GM23338 (cell line): Measurements from ENCODE around the gene PTP4A2. TPM values are rescaled to one million over a fixed set of nuclear protein-coding genes. Genes with fewer than 3 reads are reported as not detected.
A peak's percentile ranks its signal among the peaks of the same experiment; 100 is the strongest.

Source experiments
- ATAC-seq: fragments of 200-7000 bp; cut with Tn5 transposase; 3 replicates; pipeline ENCODE4 v1.9.1; 2020
- DNase-seq: peaks from one replicate; pipeline ENCODE4 v3.0.0-alpha.2; 2015; ENCODE audit warnings: low spot score
- H2AFZ ChIP-seq: fragments of 200-600 bp; sonication (generic); 2 replicates; pipeline ENCODE4 v1.8.0; 2016; ENCODE audit warnings: antibody characterized with exemption, mild to moderate bottlenecking, moderate library complexity
- H3F3A ChIP-seq: fragments of 200-600 bp; sonication (generic); replicated peaks from 2 replicates; pipeline ENCODE4 v1.8.0; 2017; ENCODE audit warnings: antibody characterized with exemption, mixed run types, low read depth
- H3K27ac ChIP-seq: fragments of 200-600 bp; sonication (generic); 2 replicates; pipeline ENCODE4 v1.6.1; 2016; ENCODE audit warnings: low read depth
- H3K27me3 ChIP-seq: fragments of 200-600 bp; sonication (generic); 2 replicates; pipeline ENCODE4 v1.8.0; 2016; ENCODE audit warnings: mild to moderate bottlenecking, mixed run types, moderate library complexity; ENCODE audit not compliant: insufficient read depth
- H3K36me3 ChIP-seq: fragments of 200-600 bp; sonication (generic); 2 replicates; pipeline ENCODE4 v1.8.0; 2016; ENCODE audit warnings: mild to moderate bottlenecking; ENCODE audit not compliant: insufficient read depth
- H3K4me1 ChIP-seq: fragments of 200-600 bp; sonication (generic); 2 replicates; pipeline ENCODE4 v1.8.0; 2016; ENCODE audit warnings: mild to moderate bottlenecking, moderate library complexity; ENCODE audit not compliant: insufficient read depth
- H3K4me2 ChIP-seq: fragments of 200-600 bp; sonication (generic); 2 replicates; pipeline ENCODE4 v1.7.1; 2017; ENCODE audit warnings: mixed run types
- H3K4me3 ChIP-seq: fragments of 200-600 bp; sonication (generic); 2 replicates; pipeline ENCODE4 v1.6.1; 2016; ENCODE audit warnings: mixed run types
- H3K79me2 ChIP-seq: fragments of 200-600 bp; sonication (generic); replicated peaks from 2 replicates; pipeline ENCODE4 v1.8.0; 2017; ENCODE audit warnings: mild to moderate bottlenecking; ENCODE audit not compliant: insufficient read depth
- H3K9me2 ChIP-seq: fragments of 200-600 bp; sonication (generic); 2 replicates; pipeline ENCODE4 v1.8.0; 2017; ENCODE audit not compliant: insufficient read depth
- H4K20me1 ChIP-seq: fragments of 200-600 bp; sonication (generic); replicated peaks from 2 replicates; pipeline ENCODE4 v1.8.0; 2017; ENCODE audit warnings: mild to moderate bottlenecking; ENCODE audit not compliant: insufficient read depth
- H3K27ac Mint-ChIP-seq: 2 replicates; pipeline ENCODE4 v1.8.0; 2020; ENCODE audit warnings: inconsistent platforms, mild to moderate bottlenecking, moderate library complexity, mixed read lengths
- H3K27me3 Mint-ChIP-seq: 3 replicates; pipeline ENCODE4 v1.8.0; 2022; ENCODE audit warnings: low read depth, mild to moderate bottlenecking, moderate library complexity, mixed read lengths, inconsistent platforms; ENCODE audit not compliant: insufficient read depth, poor library complexity
- H3K36me3 Mint-ChIP-seq: 3 replicates; pipeline ENCODE4 v1.8.0; 2021; ENCODE audit warnings: low read depth, mild to moderate bottlenecking, inconsistent platforms, moderate library complexity, mixed read lengths
- H3K4me1 Mint-ChIP-seq: 3 replicates; pipeline ENCODE4 v1.8.0; 2020; ENCODE audit warnings: mild to moderate bottlenecking, inconsistent platforms, mixed read lengths
- H3K4me3 Mint-ChIP-seq: 3 replicates; pipeline ENCODE4 v1.8.0; 2021; ENCODE audit warnings: moderate library complexity, mild to moderate bottlenecking, inconsistent platforms, mixed read lengths
- H3K9me3 Mint-ChIP-seq: 3 replicates; pipeline ENCODE4 v1.8.0; 2020; ENCODE audit warnings: moderate library complexity, mild to moderate bottlenecking, inconsistent platforms, mixed read lengths
- ETS1 ChIP-seq: IDR thresholded peaks from 2 replicates; pipeline ENCODE4 v1.6.1; 2016; ENCODE audit warnings: antibody characterized with exemption
- EZH2 ChIP-seq: fragments of 200-600 bp; sonication (generic); IDR thresholded peaks from one replicate; pipeline ENCODE4 v1.8.0; 2017; ENCODE audit warnings: antibody characterized with exemption, mild to moderate bottlenecking, low read depth; ENCODE audit not compliant: unreplicated experiment
- EZH2phosphoT487 ChIP-seq: fragments of 200-600 bp; sonication (generic); IDR thresholded peaks from one replicate; pipeline ENCODE4 v1.8.1; 2018; ENCODE audit warnings: antibody characterized with exemption; ENCODE audit not compliant: unreplicated experiment
- NANOG ChIP-seq: IDR thresholded peaks from 2 replicates; pipeline ENCODE4 v1.6.1; 2016; ENCODE audit warnings: antibody characterized with exemption, borderline replicate concordance
- POLR2AphosphoS5 ChIP-seq: IDR thresholded peaks from 2 replicates; pipeline ENCODE4 v1.6.1; 2016; ENCODE audit warnings: antibody characterized with exemption, low read depth
- ZNF331 ChIP-seq: fragments of 250-450 bp; sonication (Bioruptor Pico); IDR thresholded peaks from 2 replicates; pipeline ENCODE4 v1.5.0; 2020; ENCODE audit warnings: low read depth, mild to moderate bottlenecking, moderate library complexity
- polyA plus RNA-seq: library from polyadenylated mRNA; unstranded; fragments of >200 nt; fragmentation: Nextera tagmentation; extraction: Ambion mirVana; gene quantifications from 2 replicates; pipeline ENCODE4 v1.2.1, GENCODE V29; 2016
- total RNA-seq: library from RNA; depleted of rRNA; stranded (reverse); fragments of >200 nt; shearing (Covaris generic); gene quantifications from 2 replicates; pipeline ENCODE4 v1.2.3, GENCODE V29; 2014
- TF ChIP-seq, protein P1 (sequence below), 2 experiments: fragments of 200-600 bp in 1 of 2; sonication (generic) in 1 of 2; conservative IDR thresholded peaks; 2 replicates each; pipeline versions ENCODE4 v1.5.1 to v1.6.1; 2016 to 2017; ENCODE audit warnings: antibody characterized with exemption in 2 of 2, low read depth in 2 of 2, mild to moderate bottlenecking in 2 of 2, moderate library complexity in 1 of 2
- TF ChIP-seq, protein P2 (sequence below): IDR thresholded peaks from one replicate; pipeline ENCODE4 v1.6.1; 2018; ENCODE audit warnings: antibody characterized with exemption; ENCODE audit not compliant: unreplicated experiment

The PTP4A2 gene
- total and polyA plus RNA-seq, 2 experiments from 2014 or later = 153 to 260 TPM

GRCh38 chr1:31955917-31956736 is 18.0 kb upstream of the PTP4A2 start:
- no peaks in the 10 kb centered on the region for H3F3A ChIP-seq
- Mint-ChIP-seq H3K36me3 (no peaks in the 10 kb centered on the region), H3K27ac (peak overlapping the region; percentile 85), H3K4me1 (peaks cover 39% of the 10 kb centered on the region), H3K4me3 (no peak overlapping the region; the same call in 2 of the 3 replicates), H3K27me3 (no peaks in the 10 kb centered on the region), H3K9me3 (no peaks in the 10 kb centered on the region)
- H3K27ac ChIP-seq = peak overlapping the region; percentile 68
- DNase-seq (peak; percentile 68), ATAC-seq (peak; percentile 48)
- H2AFZ ChIP-seq = peak overlapping the region; percentile 94
- H3K79me2 ChIP-seq = no peaks in the 10 kb centered on the region
- TF ChIP-seq ZNF331 (CRISPR knock-in tag) (no peak), EZH2phosphoT487 (no peak), POLR2AphosphoS5 (no peak), NANOG (no peak), ETS1 (no peak), EZH2 (no peak)
- TF ChIP-seq, protein P1, sequence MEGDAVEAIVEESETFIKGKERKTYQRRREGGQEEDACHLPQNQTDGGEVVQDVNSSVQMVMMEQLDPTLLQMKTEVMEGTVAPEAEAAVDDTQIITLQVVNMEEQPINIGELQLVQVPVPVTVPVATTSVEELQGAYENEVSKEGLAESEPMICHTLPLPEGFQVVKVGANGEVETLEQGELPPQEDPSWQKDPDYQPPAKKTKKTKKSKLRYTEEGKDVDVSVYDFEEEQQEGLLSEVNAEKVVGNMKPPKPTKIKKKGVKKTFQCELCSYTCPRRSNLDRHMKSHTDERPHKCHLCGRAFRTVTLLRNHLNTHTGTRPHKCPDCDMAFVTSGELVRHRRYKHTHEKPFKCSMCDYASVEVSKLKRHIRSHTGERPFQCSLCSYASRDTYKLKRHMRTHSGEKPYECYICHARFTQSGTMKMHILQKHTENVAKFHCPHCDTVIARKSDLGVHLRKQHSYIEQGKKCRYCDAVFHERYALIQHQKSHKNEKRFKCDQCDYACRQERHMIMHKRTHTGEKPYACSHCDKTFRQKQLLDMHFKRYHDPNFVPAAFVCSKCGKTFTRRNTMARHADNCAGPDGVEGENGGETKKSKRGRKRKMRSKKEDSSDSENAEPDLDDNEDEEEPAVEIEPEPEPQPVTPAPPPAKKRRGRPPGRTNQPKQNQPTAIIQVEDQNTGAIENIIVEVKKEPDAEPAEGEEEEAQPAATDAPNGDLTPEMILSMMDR (conservative IDR thresholded peaks at IDR 0.05; ENCODE audit: low read depth in 2 of 2) = peak in 1 of 2 experiments; percentile 25; a peak in 1 of 4 replicates
- TF ChIP-seq, protein P2, sequence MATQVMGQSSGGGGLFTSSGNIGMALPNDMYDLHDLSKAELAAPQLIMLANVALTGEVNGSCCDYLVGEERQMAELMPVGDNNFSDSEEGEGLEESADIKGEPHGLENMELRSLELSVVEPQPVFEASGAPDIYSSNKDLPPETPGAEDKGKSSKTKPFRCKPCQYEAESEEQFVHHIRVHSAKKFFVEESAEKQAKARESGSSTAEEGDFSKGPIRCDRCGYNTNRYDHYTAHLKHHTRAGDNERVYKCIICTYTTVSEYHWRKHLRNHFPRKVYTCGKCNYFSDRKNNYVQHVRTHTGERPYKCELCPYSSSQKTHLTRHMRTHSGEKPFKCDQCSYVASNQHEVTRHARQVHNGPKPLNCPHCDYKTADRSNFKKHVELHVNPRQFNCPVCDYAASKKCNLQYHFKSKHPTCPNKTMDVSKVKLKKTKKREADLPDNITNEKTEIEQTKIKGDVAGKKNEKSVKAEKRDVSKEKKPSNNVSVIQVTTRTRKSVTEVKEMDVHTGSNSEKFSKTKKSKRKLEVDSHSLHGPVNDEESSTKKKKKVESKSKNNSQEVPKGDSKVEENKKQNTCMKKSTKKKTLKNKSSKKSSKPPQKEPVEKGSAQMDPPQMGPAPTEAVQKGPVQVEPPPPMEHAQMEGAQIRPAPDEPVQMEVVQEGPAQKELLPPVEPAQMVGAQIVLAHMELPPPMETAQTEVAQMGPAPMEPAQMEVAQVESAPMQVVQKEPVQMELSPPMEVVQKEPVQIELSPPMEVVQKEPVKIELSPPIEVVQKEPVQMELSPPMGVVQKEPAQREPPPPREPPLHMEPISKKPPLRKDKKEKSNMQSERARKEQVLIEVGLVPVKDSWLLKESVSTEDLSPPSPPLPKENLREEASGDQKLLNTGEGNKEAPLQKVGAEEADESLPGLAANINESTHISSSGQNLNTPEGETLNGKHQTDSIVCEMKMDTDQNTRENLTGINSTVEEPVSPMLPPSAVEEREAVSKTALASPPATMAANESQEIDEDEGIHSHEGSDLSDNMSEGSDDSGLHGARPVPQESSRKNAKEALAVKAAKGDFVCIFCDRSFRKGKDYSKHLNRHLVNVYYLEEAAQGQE = no peak
- H3K4me3 ChIP-seq = no peak overlapping the region
- H4K20me1 ChIP-seq = no peaks in the 10 kb centered on the region
- no peak overlapping the region for H3K4me2 ChIP-seq
- no peaks in the 10 kb centered on the region for H3K36me3 ChIP-seq
- peaks cover 17% of the 10 kb centered on the region for H3K4me1 ChIP-seq
- no peaks in the 10 kb centered on the region for H3K9me2 ChIP-seq
- H3K27me3 ChIP-seq = no peaks in the 10 kb centered on the region
